Suprapubic skin (tissue), 4 donors: ENCODE results near the gene CTCFL. TPM values are rescaled to one million over a fixed set of nuclear protein-coding genes. Genes with fewer than 3 reads are reported as not detected.

Experiments used
- DNase-seq, 2 donors: peaks; one replicate each; pipeline ENCODE4 v3.0.0-alpha.2; 2019; ENCODE audit warnings: low spot score in 2 of 2
- H3K27ac ChIP-seq: fragments of 200-600 bp; sonication (generic); one replicate; pipeline ENCODE4 v1.5.1; 2019
- H3K27me3 ChIP-seq: fragments of 200-600 bp; sonication (generic); one replicate; pipeline ENCODE4 v1.5.1; 2019
- H3K36me3 ChIP-seq: fragments of 200-600 bp; sonication (generic); one replicate; pipeline ENCODE4 v1.5.1; 2019
- H3K4me1 ChIP-seq: fragments of 200-600 bp; sonication (generic); one replicate; pipeline ENCODE4 v1.5.1; 2019
- H3K4me3 ChIP-seq: fragments of 200-600 bp; sonication (generic); one replicate; pipeline ENCODE4 v1.5.1; 2019; ENCODE audit warnings: mild to moderate bottlenecking
- H3K9me3 ChIP-seq: fragments of 200-600 bp; sonication (generic); one replicate; pipeline ENCODE4 v1.5.1; 2019
- EP300 ChIP-seq: sonication (generic); formaldehyde crosslinking; IDR thresholded peaks from one replicate; pipeline ENCODE4 v1.6.1; 2017; ENCODE audit warnings: antibody characterized with exemption
- POLR2A ChIP-seq, 2 donors: fragments of 450-650 bp; IDR thresholded peaks; one replicate each; pipeline ENCODE4 v1.6.1; 2017; ENCODE audit warnings: antibody characterized with exemption in 2 of 2, mild to moderate bottlenecking in 2 of 2, moderate library complexity in 2 of 2
- POLR2AphosphoS5 ChIP-seq, 3 donors: sonication (generic); formaldehyde crosslinking; IDR thresholded peaks; one replicate each; pipeline ENCODE4 v1.6.1; 2017; ENCODE audit warnings: antibody characterized with exemption in 3 of 3
- WGBS: methylation state at CpG from one replicate; pipeline ENCODE4 v1.1.5; 2018; 5-methylcytosine and 5-hydroxymethylcytosine counted together
- total RNA-seq, 4 donors: library from RNA; depleted of rRNA; stranded (reverse); fragments of >200 nt; gene quantifications; one replicate each; pipeline ENCODE4 v1.1.0, GENCODE V29; 2016
- TF ChIP-seq, protein P1 (sequence below), 2 donors: fragments of 200-600 bp in 1 of 2; fragments of 450-650 bp in 1 of 2; sonication (generic) in 1 of 2; IDR thresholded peaks; one replicate each; pipeline ENCODE4 v1.5.1; 2016 to 2019; ENCODE audit warnings: antibody characterized with exemption in 2 of 2, mild to moderate bottlenecking in 1 of 2, moderate library complexity in 1 of 2

CTCFL gene
- total RNA-seq, 4 donors from 2014 or later = not detected

DNA sequence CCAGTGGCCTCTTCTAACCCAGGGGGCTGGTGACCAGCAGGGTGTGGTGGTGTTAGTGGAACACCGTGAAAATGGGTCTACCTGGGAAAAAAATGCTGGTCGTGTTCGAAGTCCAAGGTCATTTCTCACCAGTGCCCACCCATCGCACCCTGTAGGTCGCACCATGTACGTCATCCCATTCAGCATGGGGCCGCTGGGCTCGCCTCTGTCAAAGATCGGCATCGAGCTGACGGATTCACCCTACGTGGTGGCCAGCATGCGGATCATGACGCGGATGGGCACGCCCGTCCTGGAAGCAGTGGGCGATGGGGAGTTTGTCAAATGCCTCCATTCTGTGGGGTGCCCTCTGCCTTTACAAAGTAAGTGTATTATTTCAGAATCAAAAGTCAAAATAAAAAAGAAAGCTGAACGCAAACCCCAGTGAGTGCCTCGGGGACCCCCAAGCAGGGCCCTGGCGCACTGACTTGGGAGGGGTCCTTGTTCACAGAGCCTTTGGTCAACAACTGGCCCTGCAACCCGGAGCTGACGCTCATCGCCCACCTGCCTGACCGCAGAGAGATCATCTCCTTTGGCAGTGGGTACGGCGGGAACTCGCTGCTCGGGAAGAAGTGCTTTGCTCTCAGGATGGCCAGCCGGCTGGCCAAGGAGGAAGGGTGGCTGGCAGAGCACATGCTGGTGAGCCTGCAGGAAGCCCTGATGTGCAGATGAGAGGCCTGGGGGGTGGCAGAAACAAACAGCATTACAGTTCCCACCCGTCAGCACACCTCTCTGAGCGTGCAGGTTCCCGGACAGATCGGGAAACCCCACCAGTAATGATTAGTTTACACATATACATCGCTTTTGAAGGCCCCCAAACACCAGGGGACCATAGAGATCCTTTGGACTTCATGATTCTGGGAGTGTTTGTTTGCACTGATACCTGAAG is 37.9 kb upstream of the CTCFL start:
- no peak overlapping the region for H3K27ac ChIP-seq
- 92% methylated on average over 34 of the region's 35 CpGs for WGBS
- no peak for TF ChIP-seq EP300
- TF ChIP-seq, protein P1, sequence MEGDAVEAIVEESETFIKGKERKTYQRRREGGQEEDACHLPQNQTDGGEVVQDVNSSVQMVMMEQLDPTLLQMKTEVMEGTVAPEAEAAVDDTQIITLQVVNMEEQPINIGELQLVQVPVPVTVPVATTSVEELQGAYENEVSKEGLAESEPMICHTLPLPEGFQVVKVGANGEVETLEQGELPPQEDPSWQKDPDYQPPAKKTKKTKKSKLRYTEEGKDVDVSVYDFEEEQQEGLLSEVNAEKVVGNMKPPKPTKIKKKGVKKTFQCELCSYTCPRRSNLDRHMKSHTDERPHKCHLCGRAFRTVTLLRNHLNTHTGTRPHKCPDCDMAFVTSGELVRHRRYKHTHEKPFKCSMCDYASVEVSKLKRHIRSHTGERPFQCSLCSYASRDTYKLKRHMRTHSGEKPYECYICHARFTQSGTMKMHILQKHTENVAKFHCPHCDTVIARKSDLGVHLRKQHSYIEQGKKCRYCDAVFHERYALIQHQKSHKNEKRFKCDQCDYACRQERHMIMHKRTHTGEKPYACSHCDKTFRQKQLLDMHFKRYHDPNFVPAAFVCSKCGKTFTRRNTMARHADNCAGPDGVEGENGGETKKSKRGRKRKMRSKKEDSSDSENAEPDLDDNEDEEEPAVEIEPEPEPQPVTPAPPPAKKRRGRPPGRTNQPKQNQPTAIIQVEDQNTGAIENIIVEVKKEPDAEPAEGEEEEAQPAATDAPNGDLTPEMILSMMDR (IDR thresholded peaks at IDR 0.05) = no peak
- TF ChIP-seq POLR2A (IDR thresholded peaks at IDR 0.05) = no peak
- no peak for DNase-seq
- no peaks in the 10 kb centered on the region for H3K9me3 ChIP-seq
- peaks cover 13% of the 10 kb centered on the region for H3K27me3 ChIP-seq
- H3K36me3 ChIP-seq = no peaks in the 10 kb centered on the region
- peaks cover 5% of the 10 kb centered on the region for H3K4me1 ChIP-seq
- H3K4me3 ChIP-seq = no peak overlapping the region

DNA sequence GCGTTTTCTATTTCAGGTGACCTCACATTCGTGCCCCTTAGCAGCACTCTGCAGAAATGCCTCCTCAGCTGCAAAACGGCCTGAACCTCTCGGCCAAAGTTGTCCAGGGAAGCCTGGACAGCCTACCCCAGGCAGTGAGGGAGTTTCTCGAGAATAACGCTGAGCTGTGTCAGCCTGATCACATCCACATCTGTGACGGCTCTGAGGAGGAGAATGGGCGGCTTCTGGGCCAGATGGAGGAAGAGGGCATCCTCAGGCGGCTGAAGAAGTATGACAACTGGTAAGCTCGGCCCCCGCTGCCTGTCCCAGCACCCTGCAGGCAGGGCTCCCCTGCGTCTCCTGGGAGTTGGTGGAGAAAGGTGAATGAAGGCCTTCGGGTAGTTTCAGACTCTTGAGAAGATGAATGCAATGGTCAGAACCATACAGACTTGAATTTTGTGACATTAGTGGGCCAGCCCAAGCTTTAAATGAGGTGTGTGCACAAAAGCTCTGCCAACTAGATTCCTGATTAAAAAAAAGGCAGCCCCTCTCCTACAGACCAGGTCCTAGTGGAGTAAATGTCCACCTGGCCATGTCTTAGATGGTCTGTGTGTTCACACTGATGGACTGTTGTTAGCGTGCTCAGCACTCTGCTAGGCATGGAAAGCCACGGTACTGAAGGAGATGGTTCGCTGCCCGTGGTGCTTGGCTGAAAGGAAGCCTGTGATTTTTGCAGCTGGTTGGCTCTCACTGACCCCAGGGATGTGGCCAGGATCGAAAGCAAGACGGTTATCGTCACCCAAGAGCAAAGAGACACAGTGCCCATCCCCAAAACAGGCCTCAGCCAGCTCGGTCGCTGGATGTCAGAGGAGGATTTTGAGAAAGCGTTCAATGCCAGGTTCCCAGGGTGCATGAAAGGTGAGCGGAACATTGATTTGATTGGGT is 36.7 kb upstream of the CTCFL start:
- WGBS = 89% methylated on average over 22 of the region's 24 CpGs
- no peak for TF ChIP-seq POLR2AphosphoS5 (IDR thresholded peaks at IDR 0.05)
- no peak overlapping the region for H3K27ac ChIP-seq
- DNase-seq = no peak
- H3K4me1 ChIP-seq = peaks cover 5% of the 10 kb centered on the region
- H3K27me3 ChIP-seq = peaks cover 17% of the 10 kb centered on the region
- H3K9me3 ChIP-seq = no peaks in the 10 kb centered on the region
- H3K36me3 ChIP-seq = no peaks in the 10 kb centered on the region
- no peak overlapping the region for H3K4me3 ChIP-seq

DNA sequence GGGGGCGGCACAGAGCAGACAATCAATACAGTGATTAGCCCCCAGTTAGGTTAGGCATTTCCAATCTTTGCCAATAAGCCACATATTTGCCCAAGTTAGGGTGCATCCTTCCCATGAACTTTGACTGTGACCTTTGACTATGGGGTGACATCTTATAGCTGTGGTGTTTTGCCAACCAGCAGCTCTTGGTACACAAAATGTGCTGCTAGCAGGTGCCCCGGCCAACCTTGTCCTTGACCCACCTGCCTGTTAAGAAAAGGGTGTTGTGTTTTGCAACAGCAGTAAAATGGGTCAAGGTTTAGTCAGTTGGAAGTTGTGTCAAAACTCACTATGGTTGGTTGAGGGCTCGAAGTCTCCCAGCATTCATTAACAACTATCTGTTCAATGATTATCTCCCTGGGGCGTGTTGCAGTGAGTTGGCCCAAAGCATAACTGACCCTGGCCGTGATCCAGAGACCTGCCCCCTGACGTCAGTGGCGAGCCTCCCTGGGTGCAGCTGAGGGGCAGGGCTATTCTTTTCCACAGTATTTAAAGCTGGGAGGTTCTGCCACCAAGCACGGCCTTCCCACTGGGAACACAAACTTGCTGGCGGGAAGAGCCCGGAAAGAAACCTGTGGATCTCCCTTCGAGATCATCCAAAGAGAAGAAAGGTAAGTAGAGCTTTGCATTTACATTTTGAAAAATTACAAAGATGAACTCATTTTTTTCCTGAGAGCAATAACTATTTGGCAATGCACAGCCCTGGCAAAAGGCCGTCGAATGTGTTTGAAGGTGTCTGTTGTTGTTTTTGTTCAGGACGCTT is 35.8 kb upstream of the CTCFL start, which contains the start of gene PCK1:
TSS of gene PCK1 (plus strand) at position 557 of the 802 bp plus-strand sequence. CDS start 302 bp downstream, outside the sequence.
- Histone ChIP-seq H3K4me1 (peaks cover 5% of the 10 kb centered on the region), H3K9me3 (no peaks in the 10 kb centered on the region), H3K27me3 (peaks cover 20% of the 10 kb centered on the region), H3K4me3 (no peak within 1 kb of the TSS), H3K27ac (no peak within 1 kb of the TSS), H3K36me3 (no peaks in the 10 kb centered on the region)
- TF ChIP-seq POLR2AphosphoS5 (IDR thresholded peaks at IDR 0.05) = no peak
- no peak for TF ChIP-seq POLR2A (IDR thresholded peaks at IDR 0.05)
- TF ChIP-seq, protein P1 (IDR thresholded peaks at IDR 0.05) = no peak
- no peak for TF ChIP-seq EP300
- no peak for DNase-seq
- 59% methylated on average over 14 of the region's 14 CpGs for WGBS

DNA sequence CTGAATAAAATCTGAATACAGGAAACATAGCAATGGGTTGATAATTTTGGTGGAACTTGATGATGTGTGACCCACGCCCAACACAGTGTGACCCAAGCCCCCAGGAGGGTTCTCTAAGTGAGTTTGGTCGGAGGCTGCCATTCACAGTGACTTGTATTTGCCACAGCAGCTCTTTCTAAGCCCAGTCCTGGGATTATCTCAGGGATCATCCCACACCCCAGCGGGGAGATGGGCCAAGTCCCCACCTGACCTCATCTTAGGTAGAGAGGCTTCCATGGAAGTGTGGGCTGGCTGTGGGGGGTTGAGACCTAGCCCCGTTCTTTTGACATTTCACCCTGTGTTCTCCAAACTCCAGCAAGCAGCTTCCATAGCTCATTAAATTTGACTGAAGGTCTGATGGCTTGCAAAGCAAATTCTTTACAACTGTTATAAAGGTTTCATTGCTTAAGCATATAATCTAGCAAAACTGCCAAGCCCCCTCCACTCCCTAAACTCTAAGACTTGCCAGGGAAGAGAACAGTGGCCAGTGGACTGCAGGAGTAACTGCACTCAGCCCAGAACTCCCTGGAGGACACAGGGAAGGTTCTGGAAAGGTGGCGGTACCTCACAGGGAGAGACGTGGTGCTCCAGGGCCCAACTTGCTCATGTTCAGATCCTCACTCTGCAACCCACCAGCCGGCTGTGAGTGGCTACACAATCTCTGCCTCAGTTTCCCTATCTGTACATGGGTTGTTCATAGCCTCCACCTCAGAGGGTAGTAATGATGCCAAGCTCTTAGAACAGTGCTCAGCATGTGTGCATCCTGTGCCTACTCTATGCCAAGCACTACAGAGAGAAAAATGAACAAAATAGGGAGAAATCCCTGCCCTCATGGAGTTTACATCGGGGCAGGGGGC is 35.0 kb upstream of the CTCFL start:
- Histone ChIP-seq H3K4me3 (no peak overlapping the region), H3K27ac (no peak overlapping the region), H3K4me1 (peaks cover 5% of the 10 kb centered on the region), H3K36me3 (no peaks in the 10 kb centered on the region), H3K9me3 (no peaks in the 10 kb centered on the region), H3K27me3 (peaks cover 28% of the 10 kb centered on the region)
- TF ChIP-seq POLR2AphosphoS5 (IDR thresholded peaks at IDR 0.05) = no peak
- TF ChIP-seq, protein P1 (IDR thresholded peaks at IDR 0.05) = no peak
- no peak for TF ChIP-seq POLR2A (IDR thresholded peaks at IDR 0.05)
- no peak for TF ChIP-seq EP300
- 81% methylated on average over 8 of the region's 8 CpGs for WGBS
- DNase-seq = no peak
